Karpas-422 (cell line): ENCODE measurements around the gene NPL. TPM values are rescaled to one million over a fixed set of nuclear protein-coding genes. Genes with fewer than 3 reads are reported as not detected.
A peak's percentile ranks its signal among the peaks of the same experiment; 100 is the strongest.

Source experiments
- DNase-seq: peaks from one replicate; pipeline ENCODE4 v3.0.0-alpha.2; 2015
- H2AFZ ChIP-seq: fragments of 200-600 bp; sonication (generic); 2 replicates; pipeline ENCODE4 v1.6.1; 2014; ENCODE audit warnings: antibody characterized with exemption, low read length, mixed read lengths
- H3K27ac ChIP-seq: fragments of 200-600 bp; sonication (generic); 2 replicates; pipeline ENCODE4 v1.5.1; 2014; ENCODE audit warnings: mild to moderate bottlenecking, low read length, moderate library complexity
- H3K27me3 ChIP-seq: fragments of 200-600 bp; sonication (generic); 2 replicates; pipeline ENCODE4 v1.6.1; 2014; ENCODE audit warnings: low read length, mixed read lengths
- H3K36me3 ChIP-seq: fragments of 200-600 bp; sonication (generic); 2 replicates; pipeline ENCODE4 v1.6.1; 2014; ENCODE audit warnings: low read length, mixed read lengths; ENCODE audit not compliant: insufficient read depth
- H3K4me1 ChIP-seq: fragments of 200-600 bp; sonication (generic); 2 replicates; pipeline ENCODE4 v1.6.1; 2014; ENCODE audit warnings: mild to moderate bottlenecking, low read length, mixed read lengths
- H3K4me2 ChIP-seq: fragments of 200-600 bp; sonication (generic); 2 replicates; pipeline ENCODE4 v1.6.1; 2014; ENCODE audit warnings: low read length, low read depth, mild to moderate bottlenecking; ENCODE audit not compliant: poor library complexity, severe bottlenecking
- H3K4me3 ChIP-seq: fragments of 200-600 bp; sonication (generic); 2 replicates; pipeline ENCODE4 v1.5.1; 2014; ENCODE audit warnings: mild to moderate bottlenecking, antibody characterized with exemption, low read length, mixed read lengths
- H3K79me2 ChIP-seq: fragments of 200-600 bp; sonication (generic); 2 replicates; pipeline ENCODE4 v1.6.1; 2014; ENCODE audit warnings: mild to moderate bottlenecking, low read length, mixed read lengths
- H3K9ac ChIP-seq: fragments of 200-600 bp; sonication (generic); 2 replicates; pipeline ENCODE4 v1.6.0; 2014; ENCODE audit warnings: low read length
- H3K9me2 ChIP-seq: fragments of 200-600 bp; sonication (generic), shearing (Covaris generic); replicated peaks from 2 replicates; pipeline ENCODE4 v1.6.0; 2014; ENCODE audit warnings: mild to moderate bottlenecking, low read length, moderate library complexity; ENCODE audit not compliant: insufficient read depth
- H3K9me3 ChIP-seq: fragments of 300-700, 200-600 bp; sonication (generic); 2 replicates; pipeline ENCODE4 v1.6.1; 2014; ENCODE audit warnings: low read length, mixed read lengths
- H4K20me1 ChIP-seq: fragments of 200-600 bp; sonication (generic); 2 replicates; pipeline ENCODE4 v1.6.1; 2014; ENCODE audit warnings: mild to moderate bottlenecking, antibody characterized with exemption, low read length, low read depth; ENCODE audit not compliant: insufficient read depth
- total RNA-seq: library from RNA; depleted of rRNA; stranded (reverse); fragments of >200 nt; shearing (Covaris generic); gene quantifications from 2 replicates; pipeline ENCODE4 v1.2.3, GENCODE V29; 2014; ENCODE audit warnings: low replicate concordance; rRNA removed

Gene NPL
- total RNA-seq: 3.2 TPM in 2 replicates

- H3K4me2 ChIP-seq: peak within 1 kb of the TSS; percentile 88
- H3K27ac ChIP-seq: no peak within 1 kb of the TSS
- no peaks in the 10 kb centered on the region; the same call in 1 of the 2 replicates for H3K27me3 ChIP-seq
- H3K9me2 ChIP-seq: no peaks in the 10 kb centered on the region
- H2AFZ ChIP-seq: peak within 1 kb of the TSS; percentile 76
- peak within 1 kb of the TSS; percentile 71 for H3K4me3 ChIP-seq
- H3K9me3 ChIP-seq: no peaks in the 10 kb centered on the region
- peak within 1 kb of the TSS; percentile 79 for H3K9ac ChIP-seq
- no peaks in the 10 kb centered on the region for H3K36me3 ChIP-seq
- H3K4me1 ChIP-seq: peaks cover 19% of the 10 kb centered on the region
- no peaks in the 10 kb centered on the region for H3K79me2 ChIP-seq
- DNase-seq: peak; percentile 93
- H4K20me1 ChIP-seq: no peaks in the 10 kb centered on the region
Observed at GRCh38 chr1:182789138-182790076, at the start of gene NPL. Gene NPL, plus strand, starts transcription at chr1:182789773. Its CDS starts 4,599 bp downstream, at chr1:182794372.

DNA sequence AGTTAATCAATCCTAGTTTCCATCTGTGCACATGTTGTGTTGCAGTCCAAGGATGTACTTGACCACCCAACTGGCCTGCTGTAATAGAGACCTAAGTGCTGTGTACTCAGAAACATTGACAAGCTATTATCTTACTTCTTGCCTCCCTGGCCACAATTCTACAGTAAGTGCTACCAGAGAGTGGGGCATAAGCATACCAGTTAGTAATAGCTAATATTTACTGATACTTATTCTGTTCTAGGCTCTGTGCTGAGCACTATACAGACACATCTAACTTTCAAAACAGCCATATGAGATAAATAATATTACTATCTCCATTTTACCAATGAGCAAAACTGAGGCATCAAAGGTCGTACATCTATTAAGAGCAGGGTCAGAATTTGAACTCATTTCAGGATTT is 49.5 kb upstream of the NPL start:
- Histone ChIP-seq H3K79me2 (no peaks in the 10 kb centered on the region), H3K9me3 (no peaks in the 10 kb centered on the region), H3K4me3 (no peak overlapping the region), H3K27ac (no peak overlapping the region), H3K4me2 (no peak overlapping the region), H3K36me3 (no peaks in the 10 kb centered on the region), H3K4me1 (no peaks in the 10 kb centered on the region), H3K9ac (no peak overlapping the region), H3K9me2 (no peaks in the 10 kb centered on the region), H3K27me3 (no peaks in the 10 kb centered on the region), H2AFZ (no peak overlapping the region), H4K20me1 (no peaks in the 10 kb centered on the region)
- no peak for DNase-seq

- no peak overlapping the region for H3K4me2 ChIP-seq
- H3K9me2 ChIP-seq: no peaks in the 10 kb centered on the region
- no peaks in the 10 kb centered on the region for H3K9me3 ChIP-seq
- no peak overlapping the region for H2AFZ ChIP-seq
- H3K27me3 ChIP-seq: no peaks in the 10 kb centered on the region
- H3K79me2 ChIP-seq: no peaks in the 10 kb centered on the region
- no peaks in the 10 kb centered on the region for H3K4me1 ChIP-seq
- no peak for DNase-seq
- H3K27ac ChIP-seq: no peak overlapping the region
- H3K4me3 ChIP-seq: no peak overlapping the region
- H3K36me3 ChIP-seq: no peaks in the 10 kb centered on the region
- no peak overlapping the region for H3K9ac ChIP-seq
- no peaks in the 10 kb centered on the region for H4K20me1 ChIP-seq
Observed at GRCh38 chr1:182742780-182743179, 46.8 kb upstream of the NPL start.

GRCh38 chr1:182752077-182752988 is 37.2 kb upstream of the NPL start:
- no peaks in the 10 kb centered on the region for H3K27me3 ChIP-seq
- no peaks in the 10 kb centered on the region for H3K36me3 ChIP-seq
- H3K9me3 ChIP-seq: no peaks in the 10 kb centered on the region

GRCh38 chr1:182754087-182754486 is 35.5 kb upstream of the NPL start:
- no peak for DNase-seq
- Histone ChIP-seq H2AFZ (no peak overlapping the region), H3K9me2 (no peaks in the 10 kb centered on the region), H3K4me1 (no peaks in the 10 kb centered on the region), H3K27me3 (no peaks in the 10 kb centered on the region), H3K9ac (no peak overlapping the region), H3K79me2 (no peaks in the 10 kb centered on the region), H3K27ac (no peak overlapping the region), H3K36me3 (no peaks in the 10 kb centered on the region), H3K4me3 (no peak overlapping the region), H4K20me1 (no peaks in the 10 kb centered on the region), H3K4me2 (no peak overlapping the region), H3K9me3 (no peaks in the 10 kb centered on the region)

More at GRCh38 chr1:182752077-182752988, 37.2 kb upstream of the NPL start:
- Histone ChIP-seq H4K20me1 (no peaks in the 10 kb centered on the region), H3K27ac (no peak overlapping the region), H3K4me2 (no peak overlapping the region), H3K4me1 (no peaks in the 10 kb centered on the region), H3K4me3 (no peak overlapping the region), H3K9me2 (no peaks in the 10 kb centered on the region), H3K79me2 (no peaks in the 10 kb centered on the region), H3K9ac (no peak overlapping the region), H2AFZ (no peak overlapping the region)
- no peak for DNase-seq

GRCh38 chr1:182754543-182755314 is 34.8 kb upstream of the NPL start:
- no peaks in the 10 kb centered on the region for H3K27me3 ChIP-seq
- H3K9ac ChIP-seq: no peak overlapping the region
- H4K20me1 ChIP-seq: no peaks in the 10 kb centered on the region
- no peaks in the 10 kb centered on the region for H3K4me1 ChIP-seq
- no peak overlapping the region for H3K4me3 ChIP-seq
- no peak overlapping the region for H3K27ac ChIP-seq
- no peak overlapping the region for H3K4me2 ChIP-seq
- no peaks in the 10 kb centered on the region for H3K79me2 ChIP-seq
- H3K9me2 ChIP-seq: no peaks in the 10 kb centered on the region
- no peaks in the 10 kb centered on the region for H3K9me3 ChIP-seq
- H2AFZ ChIP-seq: no peak overlapping the region
- no peaks in the 10 kb centered on the region for H3K36me3 ChIP-seq
- no peak for DNase-seq

DNA sequence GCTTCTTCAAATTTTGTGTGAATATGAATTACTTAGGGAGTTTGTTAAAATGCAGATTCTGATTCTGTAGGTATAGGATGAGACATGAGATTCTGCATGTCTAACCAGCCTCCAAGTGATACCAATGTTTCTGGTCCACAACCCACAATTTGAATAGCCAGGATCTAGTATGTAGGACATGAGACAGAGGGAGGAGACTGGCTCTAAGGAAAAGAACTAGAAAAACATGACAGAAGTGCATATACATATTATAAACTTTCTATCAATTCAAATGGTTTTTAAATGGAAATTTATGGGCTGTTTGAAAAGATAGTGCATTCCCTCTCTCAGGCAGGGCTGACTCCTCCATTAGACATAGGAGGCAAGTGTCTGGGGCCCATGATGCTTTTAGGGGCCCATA is 33.9 kb upstream of the NPL start:
- H3K36me3 ChIP-seq: no peaks in the 10 kb centered on the region
- H3K4me2 ChIP-seq: no peak overlapping the region
- H3K9me3 ChIP-seq: no peaks in the 10 kb centered on the region
- H3K9ac ChIP-seq: no peak overlapping the region
- H4K20me1 ChIP-seq: no peaks in the 10 kb centered on the region
- H3K4me3 ChIP-seq: no peak overlapping the region
- no peak for DNase-seq
- H2AFZ ChIP-seq: no peak overlapping the region
- H3K27ac ChIP-seq: no peak overlapping the region
- no peaks in the 10 kb centered on the region for H3K9me2 ChIP-seq
- H3K4me1 ChIP-seq: no peaks in the 10 kb centered on the region
- H3K27me3 ChIP-seq: no peaks in the 10 kb centered on the region
- H3K79me2 ChIP-seq: no peaks in the 10 kb centered on the region
